ENCODE data around the gene PBX3. TPM values are rescaled to one million over a fixed set of nuclear protein-coding genes. Genes with fewer than 3 reads are reported as not detected.

Gene PBX3
- total RNA-seq, 2 experiments from 2014 or later: 9.4 to 14.3 TPM

DNA sequence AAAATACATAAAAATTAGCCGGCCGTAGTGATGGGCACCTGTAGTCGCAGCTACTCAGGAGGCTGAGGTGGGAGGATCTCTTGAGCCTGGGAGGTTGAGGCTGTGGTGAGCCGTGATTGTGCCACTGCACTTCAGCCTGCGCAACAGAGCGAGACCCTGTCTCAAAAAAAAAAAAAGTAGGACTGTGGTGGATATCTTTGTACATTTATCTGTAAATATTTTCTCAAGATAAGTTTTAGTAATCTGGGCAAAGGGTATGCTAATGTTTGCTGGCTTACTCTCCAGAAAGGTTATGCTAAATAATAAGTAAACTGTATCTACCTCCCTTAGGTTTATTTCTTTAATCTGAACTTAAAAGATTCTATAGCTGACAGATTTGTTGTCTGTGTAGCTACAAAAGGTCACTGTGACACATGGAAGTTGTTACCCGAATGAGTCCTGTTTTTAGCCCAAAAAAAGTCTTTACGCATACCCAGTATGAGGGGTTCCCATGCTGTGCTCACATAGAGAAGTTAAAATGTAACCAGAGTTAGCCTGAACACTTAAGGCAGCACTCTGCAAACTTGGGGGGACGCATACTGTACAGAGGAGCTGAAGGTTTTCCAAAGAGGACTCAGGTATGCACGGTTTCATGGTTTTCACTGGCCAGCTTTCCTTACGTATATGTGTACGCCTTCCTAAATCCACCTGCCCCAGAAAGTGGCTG is 206.3 kb downstream of the PBX3 start:
- Mint-ChIP-seq H3K4me1 (ENCODE audit: low read depth) (no peaks in the 10 kb centered on the region), H3K36me3 (ENCODE audit: low read depth) (no peaks in the 10 kb centered on the region), H3K27me3 (ENCODE audit: low read depth) (no peaks in the 10 kb centered on the region), H3K9me3 (no peaks in the 10 kb centered on the region), H3K4me3 (no peak overlapping the region), H3K27ac (no peak overlapping the region)
- CTCF ChIA-PET: no interaction called here
- DNase-seq: no peak
- intact Hi-C loops (cut with micrococcal nuclease): no loop called here

DNA sequence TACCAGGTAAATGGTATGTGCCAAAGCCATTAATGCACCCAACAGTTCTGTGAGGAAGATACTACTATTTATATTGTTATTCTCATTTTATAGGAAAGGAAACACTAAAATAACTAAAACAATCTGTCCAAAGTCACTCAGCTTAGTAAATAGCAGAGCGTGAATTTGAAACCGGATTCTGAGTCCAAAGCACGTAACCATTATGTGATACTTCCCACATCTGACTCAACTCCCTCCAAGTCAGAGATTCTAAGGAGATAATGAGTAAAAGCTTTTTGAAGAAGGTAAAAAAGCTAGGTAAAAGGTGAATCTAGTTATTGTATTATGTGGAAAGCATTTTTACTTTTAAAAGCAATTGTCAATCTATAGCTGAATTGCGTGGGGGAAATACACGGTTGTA is 208.9 kb downstream of the PBX3 start:
- no peak overlapping the region for H3K27ac Mint-ChIP-seq
- CTCF ChIA-PET: interaction anchor here (1.0 kb wide), 1 partner anchor 397 kb away, joined by 3 read pairs; no protein-coding TSS in a partner anchor
- H3K4me1 Mint-ChIP-seq (ENCODE audit: low read depth): no peaks in the 10 kb centered on the region
- no peaks in the 10 kb centered on the region for H3K27me3 Mint-ChIP-seq (ENCODE audit: low read depth)
- intact Hi-C loops (cut with micrococcal nuclease): no loop called here
- H3K4me3 Mint-ChIP-seq: no peak overlapping the region
- H3K36me3 Mint-ChIP-seq (ENCODE audit: low read depth): no peaks in the 10 kb centered on the region
- H3K9me3 Mint-ChIP-seq: no peaks in the 10 kb centered on the region
- no peak for DNase-seq

DNA sequence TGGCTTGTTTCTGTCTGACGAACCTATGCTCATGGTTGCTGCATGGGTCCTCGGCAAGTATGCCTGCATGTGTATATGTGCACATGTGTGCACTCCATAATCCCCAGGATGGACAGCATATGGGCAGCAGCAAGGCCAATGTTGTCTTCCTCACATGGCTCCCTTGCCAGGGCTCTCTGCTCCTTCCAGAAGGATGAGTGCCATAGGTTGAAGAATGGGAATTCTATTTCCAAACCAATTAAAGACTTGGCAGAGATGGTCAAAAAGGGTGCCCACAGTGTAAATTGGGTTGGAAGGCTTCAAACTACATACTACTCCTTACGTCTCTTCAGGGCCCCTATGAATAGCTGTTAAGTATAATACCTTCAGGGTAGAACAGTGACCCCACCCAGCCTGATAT is 212.1 kb downstream of the PBX3 start:
- intact Hi-C loops (cut with micrococcal nuclease): no loop called here
- no peak overlapping the region for H3K27ac Mint-ChIP-seq
- H3K4me3 Mint-ChIP-seq: no peak overlapping the region
- DNase-seq: no peak
- H3K36me3 Mint-ChIP-seq (ENCODE audit: low read depth): no peaks in the 10 kb centered on the region
- no peaks in the 10 kb centered on the region for H3K27me3 Mint-ChIP-seq (ENCODE audit: low read depth)
- H3K9me3 Mint-ChIP-seq: no peaks in the 10 kb centered on the region
- no peaks in the 10 kb centered on the region for H3K4me1 Mint-ChIP-seq (ENCODE audit: low read depth)
- CTCF ChIA-PET: no interaction called here

DNA sequence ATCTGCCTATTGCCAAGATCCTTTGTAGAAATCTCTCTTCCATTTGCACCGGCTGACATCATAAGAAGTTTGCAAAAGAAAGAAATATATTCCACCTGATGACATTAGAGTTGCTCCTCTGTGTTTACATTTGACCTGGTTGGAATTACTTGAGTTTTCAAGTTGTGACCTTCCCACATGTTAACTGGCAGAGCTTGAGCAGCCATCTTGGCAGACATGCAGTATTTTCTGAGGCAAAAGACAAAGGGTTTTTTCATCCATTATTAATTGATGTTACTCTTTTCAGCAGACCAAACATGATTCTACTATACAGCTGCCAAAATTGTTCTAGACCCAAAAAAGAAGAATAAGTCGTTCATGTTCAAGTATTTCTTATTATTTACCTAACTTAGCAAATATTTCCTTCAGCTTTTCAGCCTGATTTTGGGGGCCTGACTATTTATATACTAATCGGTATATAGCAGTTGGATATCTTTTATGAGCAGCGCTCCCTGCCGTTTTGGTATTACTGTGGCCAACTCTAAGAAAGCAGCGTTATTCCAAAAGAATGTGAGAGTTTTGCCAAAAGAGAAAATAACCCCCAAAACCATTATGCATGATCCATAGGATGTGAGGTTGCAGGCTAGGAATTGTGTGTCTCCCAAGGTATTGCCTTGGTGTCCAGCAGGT is 212.9 kb downstream of the PBX3 start:
- Mint-ChIP-seq H3K27me3 (ENCODE audit: low read depth) (no peaks in the 10 kb centered on the region), H3K36me3 (ENCODE audit: low read depth) (no peaks in the 10 kb centered on the region), H3K4me3 (no peak overlapping the region), H3K4me1 (ENCODE audit: low read depth) (no peaks in the 10 kb centered on the region), H3K27ac (no peak overlapping the region), H3K9me3 (no peaks in the 10 kb centered on the region)
- intact Hi-C loops (cut with micrococcal nuclease): no loop called here
- no peak for DNase-seq
- CTCF ChIA-PET: interaction anchor here (0.6 kb wide), 1 partner anchor 58 kb away, joined by 5 read pairs; no protein-coding TSS in a partner anchor

DNA sequence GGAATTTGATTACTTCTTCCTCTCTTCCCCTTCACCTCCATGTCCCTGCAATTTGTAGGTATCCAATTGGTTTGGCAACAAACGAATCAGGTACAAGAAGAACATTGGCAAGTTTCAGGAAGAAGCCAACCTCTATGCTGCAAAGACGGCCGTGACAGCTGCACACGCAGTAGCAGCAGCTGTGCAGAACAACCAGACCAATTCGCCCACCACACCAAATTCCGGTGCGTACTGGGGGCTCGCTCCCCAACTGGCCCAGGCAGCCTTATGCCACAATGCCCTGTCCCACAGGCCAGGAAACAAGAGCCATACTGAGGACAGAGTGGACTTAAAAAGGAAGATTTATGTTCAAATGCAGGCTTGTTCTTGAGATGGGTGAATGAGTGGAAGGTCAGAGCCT is 213.5 kb downstream of the PBX3 start:
- Mint-ChIP-seq H3K4me1 (ENCODE audit: low read depth) (no peaks in the 10 kb centered on the region), H3K27me3 (ENCODE audit: low read depth) (no peaks in the 10 kb centered on the region), H3K9me3 (no peaks in the 10 kb centered on the region), H3K27ac (no peak overlapping the region), H3K4me3 (no peak overlapping the region), H3K36me3 (ENCODE audit: low read depth) (no peaks in the 10 kb centered on the region)
- intact Hi-C loops (cut with micrococcal nuclease): no loop called here
- CTCF ChIA-PET: no interaction called here
- DNase-seq: no peak

DNA sequence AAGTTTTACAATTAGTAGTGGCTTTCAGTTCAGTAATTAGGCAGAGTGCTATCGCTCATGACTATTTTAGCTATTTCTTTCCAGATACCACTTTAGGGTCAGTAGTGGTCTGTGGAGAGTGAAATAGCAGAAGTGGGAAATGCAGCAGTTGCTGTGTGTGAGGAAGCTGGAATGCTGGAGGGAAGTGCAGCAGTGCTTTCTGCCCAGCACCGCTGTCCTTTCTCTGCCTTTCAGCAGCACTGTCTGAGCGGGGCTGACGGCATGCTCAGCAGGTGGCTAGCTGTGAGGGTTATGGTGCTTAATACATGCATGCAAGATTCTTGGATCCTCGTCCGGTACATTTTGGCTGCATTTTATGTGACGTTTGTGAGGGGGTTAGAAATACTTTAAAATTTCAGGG is 213.9 kb downstream of the PBX3 start:
- Mint-ChIP-seq H3K27ac (no peak overlapping the region), H3K27me3 (ENCODE audit: low read depth) (no peaks in the 10 kb centered on the region), H3K9me3 (no peaks in the 10 kb centered on the region), H3K4me3 (no peak overlapping the region), H3K4me1 (ENCODE audit: low read depth) (no peaks in the 10 kb centered on the region), H3K36me3 (ENCODE audit: low read depth) (no peaks in the 10 kb centered on the region)
- DNase-seq: no peak
- intact Hi-C loops (cut with micrococcal nuclease): no loop called here
- CTCF ChIA-PET: no interaction called here

DNA sequence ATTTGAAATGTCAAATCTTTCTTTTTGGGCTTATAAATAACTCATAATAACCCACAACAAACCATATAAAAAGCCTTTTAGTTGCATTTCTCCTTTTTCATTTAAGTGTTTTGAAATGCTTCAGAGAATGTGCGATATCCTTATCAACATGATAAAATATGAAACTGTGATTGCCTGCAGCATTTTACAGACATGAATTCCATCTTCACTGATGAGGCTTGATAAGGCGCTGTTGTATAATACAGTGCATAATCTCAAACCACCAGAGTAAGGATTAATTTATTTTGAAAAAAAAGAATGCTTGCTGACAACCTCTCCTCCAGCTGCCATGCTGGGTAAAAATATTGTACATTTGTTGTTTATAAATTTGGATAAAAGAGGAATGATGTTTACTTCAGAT is 216.8 kb downstream of the PBX3 start:
- no peak overlapping the region for H3K4me3 Mint-ChIP-seq
- intact Hi-C loops (cut with micrococcal nuclease): no loop called here
- CTCF ChIA-PET: no interaction called here
- no peak overlapping the region for H3K27ac Mint-ChIP-seq
- peaks cover 3% of the 10 kb centered on the region for H3K4me1 Mint-ChIP-seq (ENCODE audit: low read depth)
- DNase-seq: no peak
- no peaks in the 10 kb centered on the region for H3K27me3 Mint-ChIP-seq (ENCODE audit: low read depth)
- H3K9me3 Mint-ChIP-seq: no peaks in the 10 kb centered on the region
- no peaks in the 10 kb centered on the region for H3K36me3 Mint-ChIP-seq (ENCODE audit: low read depth)

DNA sequence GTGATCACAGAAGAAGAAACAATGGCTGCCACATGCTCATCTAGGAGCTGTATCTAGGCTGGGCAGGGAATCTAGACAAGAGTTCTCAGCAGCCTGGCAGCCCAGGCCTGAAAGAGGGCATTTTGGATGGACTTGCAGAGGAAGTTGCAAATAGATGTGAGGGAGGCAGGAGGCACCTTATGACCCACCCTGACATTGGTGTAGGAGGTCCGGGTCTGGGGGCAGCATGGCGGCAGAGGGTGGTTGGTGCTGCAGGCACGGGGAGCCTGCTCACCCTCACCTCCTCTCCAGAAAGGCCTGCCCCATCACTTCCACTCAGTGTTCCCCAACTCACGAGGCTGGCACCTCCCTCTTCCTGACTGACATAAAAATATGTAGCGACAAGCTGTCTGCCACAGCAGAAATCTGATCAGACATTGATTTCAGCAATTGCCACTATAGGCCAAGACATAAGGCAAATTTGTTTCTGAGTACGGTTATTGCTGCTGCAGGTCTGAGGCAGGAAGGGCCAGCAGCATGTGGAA is 217.6 kb downstream of the PBX3 start:
- CTCF ChIA-PET: no interaction called here
- Mint-ChIP-seq H3K9me3 (no peaks in the 10 kb centered on the region), H3K27me3 (ENCODE audit: low read depth) (no peaks in the 10 kb centered on the region), H3K4me1 (ENCODE audit: low read depth) (peaks cover 3% of the 10 kb centered on the region), H3K4me3 (no peak overlapping the region), H3K27ac (no peak overlapping the region), H3K36me3 (ENCODE audit: low read depth) (no peaks in the 10 kb centered on the region)
- DNase-seq: no peak
- intact Hi-C loops (cut with micrococcal nuclease): no loop called here

DNA sequence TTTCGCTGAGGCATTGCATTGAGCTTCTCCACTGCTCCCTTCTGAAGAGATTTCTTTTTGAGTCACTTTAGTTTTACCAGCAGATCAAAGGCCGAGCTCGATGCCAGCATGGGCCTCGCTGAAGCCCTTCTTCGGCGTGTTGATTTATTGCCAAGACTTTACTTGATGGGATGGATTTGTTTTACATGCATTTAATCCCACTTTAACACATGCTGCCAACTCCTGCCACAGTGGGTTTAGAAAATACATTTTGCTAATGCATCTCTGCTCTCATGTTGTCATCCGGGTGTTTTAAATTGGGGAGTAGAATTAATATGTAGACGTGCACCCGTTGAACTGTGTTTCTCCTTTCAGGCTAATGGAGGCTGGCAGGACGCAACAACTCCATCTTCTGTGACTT is 218.3 kb downstream of the PBX3 start:
- H3K27ac Mint-ChIP-seq: no peak overlapping the region
- no peaks in the 10 kb centered on the region for H3K36me3 Mint-ChIP-seq (ENCODE audit: low read depth)
- peaks cover 3% of the 10 kb centered on the region for H3K4me1 Mint-ChIP-seq (ENCODE audit: low read depth)
- H3K27me3 Mint-ChIP-seq (ENCODE audit: low read depth): no peaks in the 10 kb centered on the region
- no peak for DNase-seq
- H3K4me3 Mint-ChIP-seq: no peak overlapping the region
- intact Hi-C loops (cut with micrococcal nuclease): no loop called here
- CTCF ChIA-PET: interaction anchor here (0.6 to 1.1 kb wide), 2 partner anchors 14 to 558 kb away, joined by 3 read pairs; no protein-coding TSS in a partner anchor
- H3K9me3 Mint-ChIP-seq: no peaks in the 10 kb centered on the region

DNA sequence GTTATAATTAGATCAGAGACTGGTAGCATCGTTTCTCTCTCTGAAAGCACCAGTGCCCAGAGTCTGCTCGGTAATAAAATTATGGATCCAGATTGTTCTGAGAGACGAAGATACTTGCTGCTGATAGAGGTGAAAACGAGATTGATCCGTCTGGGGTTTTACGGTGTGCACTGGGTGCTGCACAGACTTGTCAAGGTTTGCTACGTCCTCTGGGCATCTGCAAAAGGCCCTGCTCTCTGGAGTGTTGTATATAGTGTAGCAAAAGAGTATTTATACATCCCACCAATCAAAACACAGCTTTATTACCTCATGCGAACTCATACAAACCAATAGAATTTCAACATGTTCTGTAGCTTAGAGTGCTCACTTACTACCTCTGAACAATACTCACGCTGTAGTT is 219.3 kb downstream of the PBX3 start:
- no peak overlapping the region for H3K27ac Mint-ChIP-seq

DNA sequence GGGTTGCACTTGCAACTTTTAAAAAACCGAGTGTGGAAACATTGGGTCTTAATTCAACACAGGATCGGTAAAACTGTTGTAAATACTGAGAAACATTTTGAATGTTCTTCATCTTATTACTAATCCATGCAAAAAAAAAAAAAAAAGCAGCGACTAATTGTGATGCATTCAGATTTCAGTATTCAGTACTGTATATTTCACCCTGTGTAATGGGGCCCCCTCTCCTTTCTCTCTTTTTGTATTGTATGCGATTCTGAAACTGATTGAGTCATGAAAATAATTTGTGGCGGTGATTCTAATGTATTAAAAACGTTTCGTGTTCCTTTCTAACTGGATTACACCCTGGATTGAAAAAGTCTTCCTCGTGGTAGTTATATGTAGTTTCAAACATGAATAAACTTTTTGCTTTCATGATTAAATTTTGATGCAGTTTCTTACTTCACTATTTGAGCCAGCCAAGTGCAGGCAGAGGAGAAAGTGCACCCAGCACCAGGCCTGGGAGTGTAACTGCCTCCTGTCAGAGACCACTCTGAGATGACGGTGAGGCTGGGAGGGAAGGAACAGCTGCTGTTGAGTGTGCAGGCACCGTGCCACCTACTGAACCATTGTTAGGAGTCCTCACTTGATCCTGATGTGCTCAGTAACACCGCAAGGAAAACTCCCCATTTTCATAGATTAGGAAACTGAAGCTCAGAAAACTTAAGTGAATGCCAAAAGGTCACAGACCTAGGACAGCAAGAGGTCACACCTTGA is 220.0 kb downstream of the PBX3 start:
- Mint-ChIP-seq H3K9me3 (no peaks in the 10 kb centered on the region), H3K4me1 (ENCODE audit: low read depth) (peaks cover 3% of the 10 kb centered on the region), H3K36me3 (ENCODE audit: low read depth) (no peaks in the 10 kb centered on the region), H3K27ac (no peak overlapping the region), H3K27me3 (ENCODE audit: low read depth) (no peaks in the 10 kb centered on the region), H3K4me3 (no peak overlapping the region)
- CTCF ChIA-PET: no interaction called here
- intact Hi-C loops (cut with micrococcal nuclease): no loop called here
- DNase-seq: no peak

More for the DNA sequence above, 219.3 kb downstream of the PBX3 start:
- no peaks in the 10 kb centered on the region for H3K36me3 Mint-ChIP-seq (ENCODE audit: low read depth)
- DNase-seq: no peak
- peaks cover 3% of the 10 kb centered on the region for H3K4me1 Mint-ChIP-seq (ENCODE audit: low read depth)
- no peak overlapping the region for H3K4me3 Mint-ChIP-seq
- intact Hi-C loops (cut with micrococcal nuclease): no loop called here
- CTCF ChIA-PET: interaction anchor here (1.1 kb wide), 1 partner anchor 15 kb away, joined by 3 read pairs; no protein-coding TSS in a partner anchor
- no peaks in the 10 kb centered on the region for H3K27me3 Mint-ChIP-seq (ENCODE audit: low read depth)
- H3K9me3 Mint-ChIP-seq: no peaks in the 10 kb centered on the region

DNA sequence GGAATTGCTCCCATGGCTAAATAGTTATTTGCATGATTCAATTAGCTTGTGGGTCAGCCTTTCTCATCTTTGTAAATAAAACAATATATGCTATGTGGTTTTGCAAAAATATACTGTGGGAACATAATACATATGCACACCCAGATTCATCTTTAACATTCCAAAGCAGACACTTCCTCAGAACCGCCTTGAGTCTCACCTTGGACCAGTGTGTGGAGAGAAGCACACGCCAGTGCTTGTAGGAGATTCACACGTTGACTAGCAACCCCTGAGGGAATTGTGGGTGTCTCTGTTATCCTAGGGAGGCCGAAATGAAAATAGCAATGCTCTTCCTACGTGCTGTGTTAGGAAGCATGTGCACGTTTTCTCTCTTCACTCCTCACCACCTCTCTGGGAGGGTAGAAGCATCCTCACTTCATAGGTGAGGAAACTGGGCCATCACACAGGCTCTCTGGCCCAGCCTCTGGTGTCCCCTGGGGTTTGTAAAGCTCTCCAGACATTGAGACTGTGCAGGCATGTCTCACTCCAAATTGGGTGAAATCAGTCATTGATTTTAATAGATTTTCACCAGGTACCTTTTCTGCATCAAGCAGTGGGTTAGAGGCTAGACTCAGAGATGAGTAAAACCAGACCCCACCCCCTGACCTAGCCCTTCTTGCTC is 221.7 kb downstream of the PBX3 start:
- no peaks in the 10 kb centered on the region for H3K9me3 Mint-ChIP-seq
- no peak overlapping the region for H3K4me3 Mint-ChIP-seq
- no peak overlapping the region for H3K27ac Mint-ChIP-seq
- H3K27me3 Mint-ChIP-seq (ENCODE audit: low read depth): no peaks in the 10 kb centered on the region
- H3K36me3 Mint-ChIP-seq (ENCODE audit: low read depth): no peaks in the 10 kb centered on the region
- CTCF ChIA-PET: no interaction called here
- DNase-seq: no peak
- peaks cover 3% of the 10 kb centered on the region for H3K4me1 Mint-ChIP-seq (ENCODE audit: low read depth)
- intact Hi-C loops (cut with micrococcal nuclease): no loop called here
